ENCODE measurements around the gene SCN10A.

The SCN10A gene

GRCh38 chr3:38717355-38718240 lies 98.4 kb downstream of the SCN10A start:
- Histone ChIP-seq H3K4me3 (no peak overlapping the region), H3K27ac (no peak overlapping the region)
- TF ChIP-seq CTCF (IDR thresholded peaks at IDR 0.05): no peak
- no peak for DNase-seq (ENCODE audit: low spot score)

- Histone ChIP-seq H3K27ac (no peak overlapping the region), H3K4me3 (no peak overlapping the region)
- no peak for TF ChIP-seq CTCF (IDR thresholded peaks at IDR 0.05)
- DNase-seq (ENCODE audit: low spot score): no peak
Observed at GRCh38 chr3:38713121-38713520, 102.9 kb downstream of the SCN10A start.

GRCh38 chr3:38711321-38711720 lies 104.7 kb downstream of the SCN10A start:
- TF ChIP-seq CTCF (IDR thresholded peaks at IDR 0.05): no peak
- no peak overlapping the region for H3K4me3 ChIP-seq
- no peak for DNase-seq (ENCODE audit: low spot score)
- H3K27ac ChIP-seq: no peak overlapping the region

GRCh38 chr3:38707730-38708129 lies 108.3 kb downstream of the SCN10A start:
- Histone ChIP-seq H3K27ac (no peak overlapping the region), H3K4me3 (no peak overlapping the region)
- DNase-seq (ENCODE audit: low spot score): no peak
- no peak for TF ChIP-seq CTCF (IDR thresholded peaks at IDR 0.05)

- no peak overlapping the region for H3K4me3 ChIP-seq
- no peak for DNase-seq (ENCODE audit: low spot score)
- TF ChIP-seq CTCF (IDR thresholded peaks at IDR 0.05): no peak
- H3K27ac ChIP-seq: no peak overlapping the region
Observed at GRCh38 chr3:38706961-38707360, 109.1 kb downstream of the SCN10A start.

GRCh38 chr3:38702231-38702630 lies 113.8 kb downstream of the SCN10A start:
- Histone ChIP-seq H3K27ac (no peak overlapping the region), H3K4me3 (no peak overlapping the region)
- TF ChIP-seq CTCF (IDR thresholded peaks at IDR 0.05): no peak
- DNase-seq (ENCODE audit: low spot score): no peak

GRCh38 chr3:38698760-38699159 lies 117.3 kb downstream of the SCN10A start:
- no peak for DNase-seq (ENCODE audit: low spot score)
- TF ChIP-seq CTCF (IDR thresholded peaks at IDR 0.05): no peak
- Histone ChIP-seq H3K4me3 (no peak overlapping the region), H3K27ac (no peak overlapping the region)

All from coronary artery (tissue), 2 donors.